Measurements from ENCODE around the gene GXYLT1. TPM values are rescaled to one million over a fixed set of nuclear protein-coding genes. Genes with fewer than 3 reads are reported as not detected.

The GXYLT1 gene
- polyA plus RNA-seq, 1 of the 3 experiments (the other 2 are of a cell fraction): 5.0 TPM

DNA sequence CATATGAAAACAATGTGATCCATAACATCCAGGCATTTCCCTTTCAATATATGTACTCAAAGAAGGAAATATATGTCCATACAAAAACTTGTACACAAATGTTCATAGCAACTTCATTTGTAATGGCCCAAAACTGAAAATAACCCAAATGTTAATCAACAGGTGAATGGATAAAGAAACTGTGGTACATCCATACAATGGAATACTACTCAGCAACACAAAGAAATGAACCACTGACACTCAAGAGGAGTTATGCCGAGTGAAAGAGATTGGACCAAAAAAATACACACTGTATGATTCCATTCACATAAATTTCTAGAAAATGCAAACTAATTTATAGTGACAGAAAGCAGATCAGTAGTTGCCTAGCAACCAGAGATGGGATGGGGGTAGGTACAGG lies 30.3 kb upstream of the GXYLT1 start:
- no peaks in the 10 kb centered on the region for H3K9me3 ChIP-seq
- no peak overlapping the region for H3K4me2 ChIP-seq
- H4K20me1 ChIP-seq (ENCODE audit: insufficient read depth): no peaks in the 10 kb centered on the region
- H3F3A ChIP-seq (replicated peaks; ENCODE audit: insufficient read depth): no peaks in the 10 kb centered on the region
- H3K79me2 ChIP-seq (ENCODE audit: insufficient read depth): peaks cover 6% of the 10 kb centered on the region; the same call in 1 of the 2 replicates
- peaks cover 0 to 34% of the 10 kb centered on the region in 2 experiments for H3K36me3 ChIP-seq (replicated peaks in 1 of 2; ENCODE audit: control insufficient read depth in 1 of 2, insufficient read depth in 2 of 2, low read length in 1 of 2)
- no peak overlapping the region for H2AFZ ChIP-seq (ENCODE audit: low read depth)
- H3K9me2 ChIP-seq: no peaks in the 10 kb centered on the region
- no peak overlapping the region for H3K27ac ChIP-seq (ENCODE audit: low read depth in 2 of 2, low read length in 1 of 2)
- no peaks in the 10 kb centered on the region for H3K4me1 ChIP-seq (ENCODE audit: control insufficient read depth in 1 of 2, insufficient read depth in 2 of 2, low read depth in 1 of 2, low read length in 1 of 2)
- TF ChIP-seq SMC3 (IDR thresholded peaks at IDR 0.05; ENCODE audit: low read depth, low read length): no peak
- TF ChIP-seq POLR2AphosphoS5 (IDR thresholded peaks at IDR 0.05; ENCODE audit: low read depth, low read length): no peak
- TF ChIP-seq RCOR1 (IDR thresholded peaks at IDR 0.05; ENCODE audit: low read length): no peak
- TF ChIP-seq, protein P1, sequence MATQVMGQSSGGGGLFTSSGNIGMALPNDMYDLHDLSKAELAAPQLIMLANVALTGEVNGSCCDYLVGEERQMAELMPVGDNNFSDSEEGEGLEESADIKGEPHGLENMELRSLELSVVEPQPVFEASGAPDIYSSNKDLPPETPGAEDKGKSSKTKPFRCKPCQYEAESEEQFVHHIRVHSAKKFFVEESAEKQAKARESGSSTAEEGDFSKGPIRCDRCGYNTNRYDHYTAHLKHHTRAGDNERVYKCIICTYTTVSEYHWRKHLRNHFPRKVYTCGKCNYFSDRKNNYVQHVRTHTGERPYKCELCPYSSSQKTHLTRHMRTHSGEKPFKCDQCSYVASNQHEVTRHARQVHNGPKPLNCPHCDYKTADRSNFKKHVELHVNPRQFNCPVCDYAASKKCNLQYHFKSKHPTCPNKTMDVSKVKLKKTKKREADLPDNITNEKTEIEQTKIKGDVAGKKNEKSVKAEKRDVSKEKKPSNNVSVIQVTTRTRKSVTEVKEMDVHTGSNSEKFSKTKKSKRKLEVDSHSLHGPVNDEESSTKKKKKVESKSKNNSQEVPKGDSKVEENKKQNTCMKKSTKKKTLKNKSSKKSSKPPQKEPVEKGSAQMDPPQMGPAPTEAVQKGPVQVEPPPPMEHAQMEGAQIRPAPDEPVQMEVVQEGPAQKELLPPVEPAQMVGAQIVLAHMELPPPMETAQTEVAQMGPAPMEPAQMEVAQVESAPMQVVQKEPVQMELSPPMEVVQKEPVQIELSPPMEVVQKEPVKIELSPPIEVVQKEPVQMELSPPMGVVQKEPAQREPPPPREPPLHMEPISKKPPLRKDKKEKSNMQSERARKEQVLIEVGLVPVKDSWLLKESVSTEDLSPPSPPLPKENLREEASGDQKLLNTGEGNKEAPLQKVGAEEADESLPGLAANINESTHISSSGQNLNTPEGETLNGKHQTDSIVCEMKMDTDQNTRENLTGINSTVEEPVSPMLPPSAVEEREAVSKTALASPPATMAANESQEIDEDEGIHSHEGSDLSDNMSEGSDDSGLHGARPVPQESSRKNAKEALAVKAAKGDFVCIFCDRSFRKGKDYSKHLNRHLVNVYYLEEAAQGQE (IDR thresholded peaks at IDR 0.05; ENCODE audit: low read depth, low read length): no peak
- TF ChIP-seq NRF1 (IDR thresholded peaks at IDR 0.05; ENCODE audit: low read depth, low read length): no peak
- no peak for TF ChIP-seq FOSL2 (IDR thresholded peaks at IDR 0.05; ENCODE audit: borderline replicate concordance, low read depth)
- TF ChIP-seq, protein P2, sequence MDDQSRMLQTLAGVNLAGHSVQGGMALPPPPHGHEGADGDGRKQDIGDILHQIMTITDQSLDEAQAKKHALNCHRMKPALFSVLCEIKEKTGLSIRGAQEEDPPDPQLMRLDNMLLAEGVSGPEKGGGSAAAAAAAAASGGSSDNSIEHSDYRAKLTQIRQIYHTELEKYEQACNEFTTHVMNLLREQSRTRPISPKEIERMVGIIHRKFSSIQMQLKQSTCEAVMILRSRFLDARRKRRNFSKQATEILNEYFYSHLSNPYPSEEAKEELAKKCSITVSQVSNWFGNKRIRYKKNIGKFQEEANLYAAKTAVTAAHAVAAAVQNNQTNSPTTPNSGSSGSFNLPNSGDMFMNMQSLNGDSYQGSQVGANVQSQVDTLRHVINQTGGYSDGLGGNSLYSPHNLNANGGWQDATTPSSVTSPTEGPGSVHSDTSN (IDR thresholded peaks at IDR 0.05): no peak
- no peak for TF ChIP-seq MEF2A (IDR thresholded peaks at IDR 0.05; ENCODE audit: borderline replicate concordance, low read depth)
- TF ChIP-seq, protein P3, sequence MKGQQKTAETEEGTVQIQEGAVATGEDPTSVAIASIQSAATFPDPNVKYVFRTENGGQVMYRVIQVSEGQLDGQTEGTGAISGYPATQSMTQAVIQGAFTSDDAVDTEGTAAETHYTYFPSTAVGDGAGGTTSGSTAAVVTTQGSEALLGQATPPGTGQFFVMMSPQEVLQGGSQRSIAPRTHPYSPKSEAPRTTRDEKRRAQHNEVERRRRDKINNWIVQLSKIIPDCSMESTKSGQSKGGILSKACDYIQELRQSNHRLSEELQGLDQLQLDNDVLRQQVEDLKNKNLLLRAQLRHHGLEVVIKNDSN (IDR thresholded peaks at IDR 0.05; ENCODE audit: borderline replicate concordance, low read depth): no peak
- no peak for TF ChIP-seq ELF1 (IDR thresholded peaks at IDR 0.05)
- TF ChIP-seq MXI1 (IDR thresholded peaks at IDR 0.05; ENCODE audit: low read depth, low read length): no peak
- TF ChIP-seq, protein P4, sequence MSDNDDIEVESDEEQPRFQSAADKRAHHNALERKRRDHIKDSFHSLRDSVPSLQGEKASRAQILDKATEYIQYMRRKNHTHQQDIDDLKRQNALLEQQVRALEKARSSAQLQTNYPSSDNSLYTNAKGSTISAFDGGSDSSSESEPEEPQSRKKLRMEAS (IDR thresholded peaks at IDR 0.05; ENCODE audit: low read depth): no peak
- TF ChIP-seq SIN3A (IDR thresholded peaks at IDR 0.05; ENCODE audit: borderline replicate concordance, low read depth, low read length): no peak
- no peak overlapping the region for H3K4me3 ChIP-seq (ENCODE audit: low read depth in 2 of 2, low read length in 1 of 2)
- H3K27me3 ChIP-seq (ENCODE audit: insufficient read depth): no peaks in the 10 kb centered on the region
- DNase-seq: no peak
- ChIA-PET POLR2A (no interaction called here), CTCF (no interaction called here)
- no peak overlapping the region for H3K9ac ChIP-seq
- 96% methylated on average over 1 of the region's 1 CpG for WGBS (ENCODE audit: low lambda C conversion rate)
